Measurements from ENCODE around the gene HDAC6.

HDAC6 gene

GRCh38 chrX:48801280-48802088, at the start of gene HDAC6:
TSS of gene HDAC6 (plus strand) at chrX:48802067. CDS start at chrX:48802693, 626 bp downstream.
- peak; percentile 91 to 94 for DNase-seq

DNA sequence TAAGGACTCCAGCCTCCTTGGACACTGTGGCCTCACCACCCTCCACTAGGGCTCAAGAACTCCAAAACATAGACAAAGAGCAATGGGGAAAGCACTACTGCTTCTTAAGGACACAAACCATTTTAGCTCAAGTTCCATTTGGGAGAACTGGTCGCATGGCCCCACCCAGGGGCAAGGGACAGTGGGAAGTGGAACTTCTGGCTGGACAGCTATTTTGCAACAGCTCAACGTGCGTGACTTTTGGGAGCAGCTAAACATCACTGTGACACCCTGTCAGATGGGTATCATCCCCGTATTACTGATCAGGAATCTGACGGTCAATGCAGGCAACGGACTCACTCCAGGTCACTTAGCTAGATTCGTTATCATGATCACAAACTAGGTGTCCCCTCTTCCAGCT, 49.4 kb upstream of the HDAC6 start:
- DNase-seq = no peak

DNA sequence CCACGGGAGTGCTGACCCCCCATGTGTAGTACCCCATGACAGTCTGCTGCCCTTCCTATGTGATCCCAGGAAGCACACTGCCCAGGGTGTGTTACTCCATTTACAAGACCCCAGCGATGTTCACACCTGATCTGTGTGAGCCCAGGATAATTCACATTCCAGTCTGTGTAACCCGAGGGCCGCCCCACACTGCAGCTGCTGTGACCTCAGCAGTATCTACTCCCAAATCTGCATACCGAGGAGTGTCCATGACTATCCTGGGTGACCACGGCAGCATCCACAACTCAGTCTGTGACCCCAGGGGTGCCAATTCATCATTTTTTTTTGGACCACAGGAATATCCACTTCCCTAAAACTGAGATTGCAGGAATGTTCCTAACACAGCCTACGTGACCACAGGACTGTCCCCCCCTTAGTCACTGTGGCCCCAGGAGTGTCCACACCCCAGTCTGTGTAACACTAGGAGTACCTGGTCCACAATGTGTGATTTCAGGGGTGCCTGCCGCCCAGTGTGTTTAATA, 48.1 kb upstream of the HDAC6 start:
- DNase-seq = no peak

DNA sequence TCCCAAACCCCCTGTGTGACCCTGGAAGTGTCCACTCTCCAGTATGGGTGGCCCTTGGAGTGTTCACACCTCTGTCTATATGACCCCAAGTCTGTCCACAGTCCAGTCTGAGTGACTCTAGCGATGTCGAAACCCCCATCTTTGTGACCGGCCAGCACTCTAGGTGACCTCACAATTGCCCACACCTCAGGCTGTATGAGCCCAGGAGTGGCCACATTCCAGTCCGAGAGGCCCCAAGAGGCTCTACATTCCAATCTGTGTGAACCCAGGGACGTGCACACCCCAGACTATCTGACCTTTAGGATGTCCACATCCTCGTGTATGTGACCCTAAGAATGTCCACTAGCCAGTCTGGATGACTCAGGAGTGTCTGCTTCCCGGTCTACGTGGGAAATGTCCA, 47.6 kb upstream of the HDAC6 start:
- DNase-seq = no peak

- DNase-seq = peak in 1 of 2 experiments; percentile 0
Observed at GRCh38 chrX:48761674-48762471, 40.0 kb upstream of the HDAC6 start, which contains the start of gene GLOD5. TSS of gene GLOD5 (plus strand) at chrX:48761747. CDS start at chrX:48761791, 44 bp downstream.

DNA sequence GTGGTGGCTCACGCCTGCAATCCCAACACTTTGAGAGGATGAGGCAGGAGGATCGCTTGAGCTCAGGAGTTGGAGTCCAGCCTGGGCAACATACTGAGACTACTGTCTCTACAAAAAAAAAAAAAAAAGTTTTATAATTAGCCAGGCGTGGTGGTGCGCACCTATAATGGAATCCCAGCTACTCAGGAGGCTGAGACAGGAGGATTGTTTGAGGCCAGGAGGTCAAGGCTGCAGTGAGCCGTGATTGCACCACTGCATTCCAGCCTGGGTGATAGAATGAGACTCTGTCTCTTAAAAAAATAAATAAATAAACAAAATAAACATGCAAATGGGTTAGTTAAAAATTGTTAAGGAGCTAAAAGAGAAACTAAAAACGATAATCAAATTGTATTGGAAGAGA, 32.6 kb upstream of the HDAC6 start:
- DNase-seq = no peak

DNA sequence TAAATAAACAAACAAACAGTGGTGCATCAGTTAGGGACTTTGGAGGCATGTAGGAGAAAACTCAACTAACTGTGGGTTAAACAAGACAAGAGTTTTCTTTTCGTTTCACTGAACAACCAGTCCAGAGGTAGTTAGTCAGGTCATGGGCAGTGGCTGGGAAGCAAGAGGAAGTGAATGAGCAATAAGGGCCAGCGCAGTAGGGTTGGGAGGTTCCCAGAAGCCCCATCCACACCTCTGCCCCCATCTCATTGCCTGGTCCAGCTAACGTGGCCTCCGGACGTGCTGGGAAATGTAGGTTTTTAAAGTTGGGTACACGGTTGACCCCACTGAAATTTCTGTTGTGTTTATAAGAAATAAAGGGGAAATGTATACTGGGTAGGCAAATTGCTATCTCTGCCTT, 31.6 kb upstream of the HDAC6 start:
- DNase-seq = no peak

DNA sequence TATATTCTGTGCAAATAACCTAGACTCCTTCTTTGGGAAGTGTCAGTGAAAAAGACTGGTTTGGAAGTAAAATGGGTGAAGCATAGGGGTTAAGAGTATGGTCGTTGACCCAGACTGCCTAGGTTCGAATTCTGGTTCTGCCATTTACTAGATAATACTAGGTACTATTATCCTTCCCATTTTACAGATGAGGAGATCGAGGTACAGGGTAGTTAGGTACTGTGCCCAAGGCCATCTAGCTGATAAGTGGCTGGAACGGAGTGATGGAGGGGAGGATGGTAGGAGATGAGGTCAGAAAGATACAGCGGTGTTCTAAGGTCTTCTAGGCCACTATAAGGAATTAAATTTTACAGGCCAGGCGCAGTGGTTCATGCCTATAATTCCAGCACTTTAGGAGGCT, 29.3 kb upstream of the HDAC6 start:
- no peak for DNase-seq

GRCh38 chrX:48776818-48777439, 24.9 kb upstream of the HDAC6 start:
- DNase-seq = no peak

DNA sequence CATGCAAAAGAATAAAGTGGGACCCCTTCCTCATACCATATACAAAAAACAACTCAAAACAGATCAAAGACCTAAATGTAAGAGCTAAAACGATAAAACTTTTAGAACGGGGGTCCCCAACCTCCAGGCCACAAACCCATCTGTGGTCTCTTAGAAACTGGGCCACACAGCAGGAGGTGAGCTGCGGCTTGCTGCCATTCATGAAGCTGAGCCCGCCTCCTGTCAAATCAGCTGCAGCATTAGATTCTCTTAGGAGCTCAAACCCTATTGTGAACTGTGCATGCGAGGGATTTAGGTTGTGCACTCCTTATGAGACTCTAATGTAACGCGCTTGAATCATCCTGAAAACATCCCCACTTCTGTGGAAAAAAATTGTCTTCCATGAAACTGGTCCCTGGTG, 22.5 kb upstream of the HDAC6 start:
- DNase-seq = no peak

DNA sequence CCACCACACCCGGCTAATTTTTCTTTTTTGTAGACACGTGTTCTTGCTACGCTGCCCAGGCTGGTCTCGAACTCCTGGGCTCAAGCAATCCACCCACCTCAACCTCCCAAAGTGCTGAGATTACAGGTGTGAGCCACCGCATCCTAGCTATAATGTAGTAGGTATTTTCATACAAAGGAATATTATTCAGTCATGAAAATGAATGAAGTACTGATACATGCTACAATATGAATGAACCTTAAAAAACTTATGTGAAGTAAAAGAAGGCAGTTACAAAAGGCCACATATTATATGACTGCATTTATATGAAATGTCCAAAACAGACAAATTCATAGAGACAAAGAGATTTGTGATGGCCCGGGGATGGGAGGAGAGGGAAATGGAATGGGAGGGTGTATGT, 20.2 kb upstream of the HDAC6 start:
- no peak for DNase-seq

- DNase-seq = no peak
Observed at GRCh38 chrX:48782216-48782615, 19.7 kb upstream of the HDAC6 start.

- no peak for DNase-seq
Observed at GRCh38 chrX:48782795-48783194, 19.1 kb upstream of the HDAC6 start.

- DNase-seq = no peak
Observed at GRCh38 chrX:48784726-48785125, 17.1 kb upstream of the HDAC6 start.

DNA sequence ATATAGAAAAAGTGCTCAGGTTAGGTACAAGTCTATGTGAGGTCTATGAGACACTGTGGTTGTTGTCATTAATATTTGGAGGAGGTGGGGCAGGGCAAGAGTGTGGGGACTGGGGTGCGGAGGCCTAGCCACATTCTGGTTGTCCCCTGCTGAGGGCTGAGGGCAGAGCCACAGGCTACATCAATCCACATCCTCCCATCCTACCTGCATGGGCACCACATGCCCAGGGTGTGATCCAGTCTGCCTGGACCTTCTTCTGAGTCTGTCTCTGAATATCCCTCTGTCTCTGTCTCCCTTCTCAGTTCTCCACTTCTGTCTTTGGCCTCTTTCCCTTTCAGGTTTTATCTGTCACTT, 16.7 kb upstream of the HDAC6 start:
- no peak for DNase-seq

- DNase-seq = no peak
Observed at GRCh38 chrX:48785540-48786214, 16.2 kb upstream of the HDAC6 start.

GRCh38 chrX:48786341-48786800, 15.5 kb upstream of the HDAC6 start, which contains the start of gene GATA1:
TSS of gene GATA1 (plus strand) at chrX:48786590. CDS start at chrX:48791110, 4,520 bp downstream.
- no peak for DNase-seq

DNA sequence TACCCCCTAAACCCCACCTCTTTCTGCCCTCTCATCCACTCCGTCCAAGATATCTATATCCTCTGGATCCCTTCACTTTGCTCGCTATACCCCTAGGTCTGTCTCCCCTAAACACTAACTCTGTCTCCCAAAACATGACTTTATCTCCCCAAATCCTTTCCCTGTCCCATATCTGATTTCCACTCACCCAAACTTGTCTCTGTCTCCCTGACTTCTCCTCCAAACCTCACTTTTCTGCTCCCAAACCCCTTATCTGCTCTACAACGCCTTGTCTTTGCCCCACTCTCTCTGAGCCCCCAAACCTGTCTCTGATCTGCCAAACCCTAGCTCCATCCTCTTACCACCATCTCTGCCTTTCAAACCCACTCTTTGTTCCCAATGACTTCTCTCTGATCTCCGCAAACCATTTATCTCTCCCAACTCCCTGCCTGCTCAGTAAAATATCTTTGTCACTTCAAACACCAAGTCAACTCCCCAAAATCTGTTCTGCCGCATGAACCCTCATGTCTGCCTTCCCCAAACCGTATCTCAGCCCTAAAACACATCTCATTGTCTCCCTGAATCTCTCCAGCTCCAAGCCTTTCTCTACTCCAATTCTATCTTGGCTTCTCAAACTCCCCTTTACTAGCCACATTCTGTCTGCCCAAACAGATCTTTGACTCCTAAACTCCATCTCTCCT, 14.9 kb upstream of the HDAC6 start:
- DNase-seq = no peak

DNA sequence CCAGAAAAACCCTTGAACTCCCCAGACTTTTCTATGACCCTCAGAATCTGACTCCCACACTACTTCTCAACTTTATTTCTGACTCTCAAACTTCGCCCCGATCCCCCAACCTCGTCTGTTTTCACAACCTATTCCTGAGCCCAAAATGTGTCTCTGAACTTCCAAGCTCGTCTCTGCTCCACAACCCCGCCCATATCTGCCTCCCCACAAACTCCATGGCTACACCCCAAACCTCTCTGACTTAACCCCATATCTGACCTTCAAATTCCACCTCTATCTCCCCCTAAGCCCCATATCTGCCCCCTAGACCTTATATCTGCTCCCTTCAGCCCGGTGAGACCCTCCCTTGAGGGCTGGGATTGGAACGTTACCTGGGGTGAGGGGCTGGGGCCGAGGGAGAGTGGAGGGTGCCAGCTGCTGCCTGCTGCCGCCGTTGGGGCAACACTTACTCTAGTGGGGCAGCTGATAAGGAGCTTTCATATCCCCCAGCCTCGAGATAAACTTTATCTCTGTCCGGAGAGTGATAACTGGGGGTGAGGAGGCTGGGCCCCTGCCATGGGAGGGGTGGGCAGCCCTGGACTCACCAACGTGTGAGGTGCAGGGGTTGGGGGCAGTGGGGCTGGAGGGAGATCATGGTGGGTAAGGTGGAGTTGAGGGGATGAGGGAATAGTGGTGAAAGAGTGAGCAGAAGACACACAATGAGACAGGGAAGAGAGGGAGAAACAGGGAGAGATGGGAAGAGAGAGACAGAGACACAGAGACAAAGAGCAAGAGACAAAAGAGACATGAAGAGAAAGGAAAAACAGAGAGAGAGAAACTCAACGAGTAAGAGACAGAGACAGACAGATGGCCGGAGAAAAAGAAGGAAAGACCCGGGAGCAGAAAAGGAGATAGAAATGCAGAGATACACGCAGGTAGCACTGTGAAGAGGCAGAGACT, 14.1 kb upstream of the HDAC6 start:
- no peak for DNase-seq

GRCh38 chrX:48789366-48790220, 12.3 kb upstream of the HDAC6 start:
- no peak for DNase-seq

Measured in NCI-H187 (cell line).